Mesothelial cell of epicardium (in vitro differentiated cells): ENCODE data around the gene MORN3. TPM values are rescaled to one million over a fixed set of nuclear protein-coding genes. Genes with fewer than 3 reads are reported as not detected.
A peak's percentile ranks its signal among the peaks of the same experiment; 100 is the strongest.

ENCODE experiments used
- DNase-seq, 2 experiments: peaks; one replicate each; pipeline ENCODE4 v3.0.0; 2021; ENCODE audit warnings: low spot score in 2 of 2; ENCODE audit not compliant: unreplicated experiment in 2 of 2
- H3K27ac Mint-ChIP-seq: 2 replicates; pipeline ENCODE4 v1.8.0; 2021; ENCODE audit warnings: mixed read lengths
- H3K27me3 Mint-ChIP-seq: 2 replicates; pipeline ENCODE4 v1.8.0; 2021; ENCODE audit warnings: low read depth, mixed read lengths
- H3K36me3 Mint-ChIP-seq: 2 replicates; pipeline ENCODE4 v1.8.0; 2021; ENCODE audit warnings: mixed read lengths
- H3K4me1 Mint-ChIP-seq: 2 replicates; pipeline ENCODE4 v1.8.0; 2021; ENCODE audit warnings: mixed read lengths
- H3K4me3 Mint-ChIP-seq: 2 replicates; pipeline ENCODE4 v1.8.0; 2021; ENCODE audit warnings: mild to moderate bottlenecking, moderate library complexity, mixed read lengths
- H3K9me3 Mint-ChIP-seq: 2 replicates; pipeline ENCODE4 v1.8.0; 2021; ENCODE audit warnings: mixed read lengths
- CTCF ChIP-seq: fragments of 200-600 bp; sonication (generic); IDR thresholded peaks from one replicate; pipeline ENCODE4 v1.5.0; 2021; ENCODE audit warnings: antibody characterized with exemption; ENCODE audit not compliant: unreplicated experiment
- total RNA-seq: library from RNA; stranded (reverse); gene quantifications from 3 replicates; pipeline ENCODE4 v1.2.1, GENCODE V29; 2021

MORN3 gene
- total RNA-seq, 1 donor from 2014 or later: 0.69 TPM

- Mint-ChIP-seq H3K27me3 (no peaks in the 10 kb centered on the region), H3K4me1 (peaks cover 30% of the 10 kb centered on the region), H3K36me3 (no peaks in the 10 kb centered on the region), H3K9me3 (no peaks in the 10 kb centered on the region), H3K27ac (peak overlapping the region; percentile 87), H3K4me3 (peak overlapping the region; percentile 77)
- DNase-seq: no peak
- no peak for TF ChIP-seq CTCF
These were observed 41.4 kb downstream of the MORN3 start for GRCh38 chr12:121628037-121628436.

- no peaks in the 10 kb centered on the region for H3K9me3 Mint-ChIP-seq
These were observed 42.4 kb downstream of the MORN3 start for GRCh38 chr12:121626853-121627640.

GRCh38 chr12:121626087-121626852 is 43.2 kb downstream of the MORN3 start, which contains the start of gene ORAI1:
Gene ORAI1, plus strand, starts transcription at chr12:121626530.
- no peak for TF ChIP-seq CTCF
- Mint-ChIP-seq H3K4me1 (peaks cover 19% of the 10 kb centered on the region), H3K9me3 (no peaks in the 10 kb centered on the region), H3K4me3 (peak within 1 kb of the TSS; percentile 77), H3K27ac (peak within 1 kb of the TSS; percentile 87), H3K27me3 (no peaks in the 10 kb centered on the region), H3K36me3 (no peaks in the 10 kb centered on the region)
- peak; percentile 98 to 99 for DNase-seq

More at GRCh38 chr12:121626853-121627640, 42.4 kb downstream of the MORN3 start:
- TF ChIP-seq CTCF: no peak
- Mint-ChIP-seq H3K4me1 (peaks cover 22% of the 10 kb centered on the region), H3K27me3 (no peaks in the 10 kb centered on the region), H3K4me3 (peak overlapping the region; percentile 77), H3K27ac (peak overlapping the region; percentile 87), H3K36me3 (no peaks in the 10 kb centered on the region)
- DNase-seq: peak; percentile 32 to 64

- TF ChIP-seq CTCF: no peak
- Mint-ChIP-seq H3K4me1 (peaks cover 7% of the 10 kb centered on the region), H3K27ac (peak overlapping the region; percentile 5), H3K27me3 (no peaks in the 10 kb centered on the region), H3K36me3 (no peaks in the 10 kb centered on the region), H3K4me3 (no peak overlapping the region), H3K9me3 (no peaks in the 10 kb centered on the region)
- no peak for DNase-seq
These were observed 49.0 kb downstream of the MORN3 start for GRCh38 chr12:121620333-121620891.

- no peak for TF ChIP-seq CTCF
- Mint-ChIP-seq H3K27ac (peak overlapping the region; percentile 32), H3K27me3 (no peaks in the 10 kb centered on the region), H3K36me3 (no peaks in the 10 kb centered on the region), H3K9me3 (no peaks in the 10 kb centered on the region), H3K4me1 (peaks cover 5% of the 10 kb centered on the region), H3K4me3 (no peak overlapping the region)
- DNase-seq: no peak
These were observed 50.7 kb downstream of the MORN3 start for GRCh38 chr12:121618659-121619233.
